ENCODE data around the gene DNAH12. TPM values are rescaled to one million over a fixed set of nuclear protein-coding genes. Genes with fewer than 3 reads are reported as not detected.

Gene DNAH12
- total and polyA plus RNA-seq, 9 of the 15 experiments (the other 6 are each of a cell fraction or from before 2014, with no cell fraction given): 0.01 to 0.04 (median 0.01) TPM; not detected in 5

GRCh38 chr3:57287205-57287604 lies 256.9 kb downstream of the DNAH12 start:
- H3K9me3 ChIP-seq (replicated peaks; ENCODE audit: control insufficient read depth, insufficient read depth, low read depth, low read length): 0 out of 2 replicates have a peak, but pooled peaks cover 4% of the 10 kb centered on the region
- 6% methylated on average over 2 of the region's 2 CpGs for WGBS (ENCODE audit: insufficient coverage, low coverage, missing lambda C conversion rate)
- H3K36me3 ChIP-seq (ENCODE audit: control insufficient read depth, insufficient read depth, low read length): no peaks in the 10 kb centered on the region
- FAIRE-seq (no peak), DNase-seq (ENCODE audit: extremely low read depth in 1 of 4, low spot score in 3 of 4) (no peak), ATAC-seq (no peak)
- no peak overlapping the region for H3K9ac ChIP-seq (ENCODE audit: insufficient read depth in 1 of 2, low read depth in 2 of 2, low read length in 2 of 2)
- no TSS peak for BruUV-seq (replicated peaks)
- H3K27me3 ChIP-seq (ENCODE audit: control insufficient read depth in 2 of 2, insufficient read depth in 2 of 2, low read length in 2 of 2): no peaks in the 10 kb centered on the region
- in situ Hi-C loops (cut with MboI) (no loop called here), intact Hi-C loops (cut with micrococcal nuclease) (no loop called here)
- no peak overlapping the region for H3K4me2 ChIP-seq (ENCODE audit: insufficient read depth, low read length)
- no peak overlapping the region for H2AFZ ChIP-seq (ENCODE audit: low read depth, low read length)
- no peaks in the 10 kb centered on the region for H4K20me1 ChIP-seq (replicated peaks; ENCODE audit: control insufficient read depth, insufficient read depth, low read length)
- no peaks in the 10 kb centered on the region for H3K79me2 ChIP-seq (ENCODE audit: control insufficient read depth, insufficient read depth, low read length)
- POLR2A ChIA-PET: interaction anchor here (0.7 to 1.3 kb wide), 2 partner anchors 20 to 290 kb away, joined by 3 read pairs; no protein-coding TSS in a partner anchor
- CTCF ChIA-PET (ENCODE audit: low intra/inter-chr PET ratio): no interaction called here
- H3K27ac ChIP-seq (ENCODE audit: extremely low read depth, low read depth, low read length): no peak overlapping the region
- H3K4me3 ChIP-seq: no peak overlapping the region
- TF ChIP-seq NELFE (IDR thresholded peaks at IDR 0.05; ENCODE audit: insufficient read depth, insufficient read length): no peak
- TF ChIP-seq CBFB (CRISPR knock-in tag; IDR thresholded peaks at IDR 0.05): no peak
- TF ChIP-seq IFI16 (CRISPR knock-in tag; IDR thresholded peaks at IDR 0.05): no peak
- TF ChIP-seq HIVEP1 (CRISPR knock-in tag; IDR thresholded peaks at IDR 0.05): no peak
- no peak for TF ChIP-seq KAT8 (IDR thresholded peaks at IDR 0.05; ENCODE audit: low read depth)
- no peak for TF ChIP-seq TCF3 (CRISPR knock-in tag; IDR thresholded peaks at IDR 0.05)
- TF ChIP-seq ZMIZ1 (IDR thresholded peaks at IDR 0.05; ENCODE audit: low read depth in 2 of 2, low read length in 2 of 2): no peak
- TF ChIP-seq ZBTB43 (CRISPR knock-in tag; IDR thresholded peaks at IDR 0.05): no peak
- no peak for TF ChIP-seq HNRNPL (IDR thresholded peaks at IDR 0.05; ENCODE audit: low read depth, low read length)
- no peak for TF ChIP-seq SMARCA4 (IDR thresholded peaks at IDR 0.05)
- TF ChIP-seq ATF4 (CRISPR knock-in tag; IDR thresholded peaks at IDR 0.05): no peak
- TF ChIP-seq ESRRB (CRISPR knock-in tag; IDR thresholded peaks at IDR 0.05; ENCODE audit: borderline replicate concordance): no peak
- TF ChIP-seq NR2C1 (IDR thresholded peaks at IDR 0.05): no peak
- no peak for TF ChIP-seq NR2C1 (tag; IDR thresholded peaks at IDR 0.05)
- no peaks in the 10 kb centered on the region for H3K9me1 ChIP-seq (ENCODE audit: control insufficient read depth, insufficient read depth, low read length)
- H3K4me1 ChIP-seq (replicated peaks in 1 of 2; ENCODE audit: control insufficient read depth in 2 of 2, insufficient read depth in 2 of 2, low read length in 2 of 2): no peaks in the 10 kb centered on the region
